Common myeloid progenitor, CD34-positive (primary cell): ENCODE results near the gene CAPN1.
"Not testable (repeated sequence)": the region's sequence is repeated elsewhere in the genome, so short reads cannot be mapped to it uniquely, and the experiment has no call there.

Experiments used
- CTCF ChIA-PET: fragments of 350-600 bp; sonication (Branson Sonifier 250); formaldehyde crosslinking; loops from one replicate; lab custom pipeline; 2021; ENCODE audit warnings: antibody characterized with exemption; lab: Charles Lee
- POLR2A ChIA-PET: fragments of 350-600 bp; sonication (Branson Sonifier 250); formaldehyde crosslinking; loops from one replicate; lab custom pipeline; 2021; ENCODE audit warnings: antibody characterized with exemption; lab: Charles Lee
- DNase-seq, 3 donors: peaks; one replicate each; pipeline versions ENCODE4 v3.0.0 to v3.0.0-alpha.2; 2013
- H3K27ac ChIP-seq, 2 experiments: 1 replicate in 1 of 2; 2 replicates in 1 of 2; pipeline ENCODE4 v1.7.0; 2013; ENCODE audit warnings: inconsistent platforms in 2 of 2, low read length in 2 of 2, mild to moderate bottlenecking in 2 of 2, low read depth in 1 of 2, moderate library complexity in 1 of 2; ENCODE audit not compliant: severe bottlenecking in 2 of 2, insufficient read depth in 1 of 2, poor library complexity in 1 of 2
- H3K27me3 ChIP-seq, 5 experiments: replicated peaks in 2 of 5; 1 replicate in 3 of 5; 2 replicates in 2 of 5; pipeline versions ENCODE4 v1.6.1 to v1.7.0; 2013; ENCODE audit warnings: low read length in 4 of 5, mild to moderate bottlenecking in 2 of 5, moderate library complexity in 2 of 5, inconsistent platforms in 1 of 5; ENCODE audit not compliant: insufficient read depth in 5 of 5, control insufficient read depth in 4 of 5
- H3K36me3 ChIP-seq, 4 experiments: 1 replicate in 2 of 4; 2 replicates in 2 of 4; pipeline versions ENCODE4 v1.6.1 to v1.7.0; 2013; ENCODE audit warnings: low read length in 3 of 4, control low read depth in 1 of 4, mild to moderate bottlenecking in 1 of 4; ENCODE audit not compliant: control insufficient read depth in 4 of 4, insufficient read depth in 4 of 4
- H3K4me1 ChIP-seq, 4 experiments: 1 replicate in 3 of 4; 2 replicates in 1 of 4; pipeline versions ENCODE4 v1.6.1 to v1.7.1; 2013; ENCODE audit warnings: low read length in 3 of 4, mild to moderate bottlenecking in 3 of 4, control low read depth in 1 of 4, inconsistent platforms in 1 of 4, moderate library complexity in 1 of 4; ENCODE audit not compliant: control insufficient read depth in 4 of 4, insufficient read depth in 4 of 4; ENCODE audit errors: control extremely low read depth in 1 of 4
- H3K4me3 ChIP-seq, 7 experiments: 1 replicate in 4 of 7; 2 replicates in 3 of 7; pipeline versions ENCODE4 v1.5.1 to v1.7.0; 2013; ENCODE audit warnings: mild to moderate bottlenecking in 7 of 7, low read length in 6 of 7, moderate library complexity in 6 of 7, inconsistent platforms in 2 of 7, low read depth in 2 of 7, control low read depth in 1 of 7; ENCODE audit not compliant: insufficient read depth in 4 of 7, control insufficient read depth in 1 of 7; ENCODE audit errors: extremely low read depth in 1 of 7
- H3K9me3 ChIP-seq, 5 experiments: 1 replicate in 4 of 5; 2 replicates in 1 of 5; pipeline versions ENCODE4 v1.6.1 to v1.7.1; 2013; ENCODE audit warnings: low read length in 4 of 5, mild to moderate bottlenecking in 2 of 5, inconsistent platforms in 1 of 5, low read depth in 1 of 5, moderate library complexity in 1 of 5; ENCODE audit not compliant: control insufficient read depth in 4 of 5, insufficient read depth in 2 of 5; ENCODE audit errors: control extremely low read depth in 1 of 5
- WGBS: methylation state at CpG from one replicate; pipeline ENCODE4 v1.1.5; 2013; ENCODE audit not compliant: insufficient coverage; 5-methylcytosine and 5-hydroxymethylcytosine counted together

The CAPN1 gene

DNA sequence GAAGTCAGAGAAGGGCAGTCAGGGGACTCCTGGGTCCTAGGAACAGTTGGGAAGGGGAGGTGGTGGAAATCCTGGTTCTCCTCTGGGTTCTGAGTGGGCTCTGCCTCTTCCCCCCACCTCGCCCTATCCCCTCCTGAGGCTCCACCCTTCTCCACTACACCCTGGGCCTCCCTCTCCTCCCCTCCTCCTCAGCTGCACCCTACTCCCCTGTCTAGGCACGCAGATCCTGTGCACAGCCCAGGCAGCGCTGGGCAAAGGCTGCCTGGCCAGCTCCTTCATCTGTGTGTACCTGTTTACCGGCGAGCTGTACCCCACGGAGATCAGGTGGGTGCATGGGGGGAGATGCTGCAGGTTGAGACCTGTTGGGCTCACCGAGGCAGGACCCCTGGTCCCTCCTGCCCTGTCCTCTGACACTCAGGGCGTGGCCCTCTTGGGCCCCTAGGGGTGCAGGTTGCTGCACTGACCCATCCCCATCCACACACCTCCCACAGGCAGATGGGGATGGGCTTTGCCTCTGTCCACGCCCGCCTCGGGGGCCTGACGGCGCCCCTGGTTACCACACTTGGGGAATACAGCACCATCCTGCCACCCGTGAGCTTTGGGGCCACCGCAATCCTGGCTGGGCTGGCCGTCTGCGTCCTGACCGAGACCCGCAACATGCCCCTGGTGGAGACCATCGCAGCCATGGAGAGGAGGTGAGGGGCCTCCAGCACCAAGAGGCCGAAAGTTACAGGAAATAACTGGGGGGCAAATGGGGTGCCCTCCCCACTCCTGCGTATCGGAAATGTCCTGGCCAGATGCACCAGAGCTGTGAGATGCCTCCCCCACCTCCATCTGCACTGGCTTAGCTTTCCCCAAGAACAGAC is 54.7 kb downstream of the CAPN1 start:
- no peaks in the 10 kb centered on the region for H3K4me1 ChIP-seq
- no peak overlapping the region for H3K4me3 ChIP-seq
- CTCF ChIA-PET: interaction anchor here (0.6 to 1.4 kb wide), 3 partner anchors 13 to 305 kb away, joined by 3 to 5 read pairs (median 5); no protein-coding TSS in a partner anchor
- H3K27ac ChIP-seq: no peak overlapping the region
- WGBS: 87% methylated on average over 19 of the region's 23 CpGs
- peaks cover 0 to under 1% (median 0%) of the 10 kb centered on the region in 5 experiments for H3K9me3 ChIP-seq
- POLR2A ChIA-PET: no interaction called here
- peak in 2 of 3 donors; percentile 22 to 30 for DNase-seq
- no peaks in the 10 kb centered on the region for H3K36me3 ChIP-seq
- H3K27me3 ChIP-seq: no peaks in the 10 kb centered on the region

DNA sequence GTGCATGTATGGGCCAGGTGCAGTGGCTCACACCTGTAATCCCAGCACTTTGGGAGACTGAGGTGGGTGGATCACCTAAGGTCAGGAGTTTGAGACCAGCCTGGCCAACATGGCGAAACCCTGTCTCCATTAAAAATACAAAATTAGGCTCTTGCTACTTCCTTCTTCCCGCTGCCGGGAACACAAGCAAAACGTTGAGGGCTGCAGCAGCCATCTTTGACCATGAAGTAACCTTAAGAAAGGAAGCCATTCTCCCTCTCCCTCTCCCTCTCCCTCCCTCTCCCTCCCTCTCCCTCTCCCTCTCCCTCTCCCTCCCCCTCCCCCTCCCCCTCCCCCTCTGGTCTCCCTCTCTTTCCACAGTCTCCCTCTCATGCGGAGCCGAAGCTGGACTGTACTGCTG is 56.6 kb downstream of the CAPN1 start:
- H3K27me3 ChIP-seq, DNase-seq, H3K4me3 ChIP-seq, H3K4me1 ChIP-seq, H3K36me3 ChIP-seq, POLR2A ChIA-PET, CTCF ChIA-PET, H3K27ac ChIP-seq: not testable (repeated sequence)
- 0% methylated on average over 1 of the region's 6 CpGs for WGBS
- H3K9me3 ChIP-seq: peaks cover 0 to 13% (median 8%) of the 10 kb centered on the region in 5 experiments

DNA sequence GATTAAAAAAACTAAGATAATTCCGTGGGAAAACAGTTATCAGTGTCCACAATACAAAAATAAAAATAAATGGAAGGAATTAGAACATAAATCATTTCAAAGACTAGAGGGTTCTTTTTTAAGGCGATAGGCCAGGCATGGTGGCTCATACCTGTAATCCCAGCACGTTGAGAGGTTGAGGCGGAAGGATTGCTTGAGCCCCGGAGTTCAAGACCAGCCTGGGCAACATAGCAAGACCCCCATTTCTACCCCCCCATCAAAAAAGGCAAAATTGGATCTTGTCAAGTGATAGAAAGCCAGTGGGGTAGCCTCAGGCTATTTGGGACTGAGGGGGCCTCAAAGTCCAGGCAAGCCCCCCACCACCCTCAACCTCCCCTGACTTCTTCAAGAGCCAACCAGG is 59.4 kb downstream of the CAPN1 start:
- no peaks in the 10 kb centered on the region for H3K36me3 ChIP-seq
- no peak overlapping the region for H3K4me3 ChIP-seq
- H3K4me1 ChIP-seq: no peaks in the 10 kb centered on the region
- H3K9me3 ChIP-seq: peaks cover 0 to 13% (median 8%) of the 10 kb centered on the region in 5 experiments
- no peak for DNase-seq
- POLR2A ChIA-PET: no interaction called here
- 100% methylated on average over 1 of the region's 5 CpGs for WGBS
- no peaks in the 10 kb centered on the region for H3K27me3 ChIP-seq
- CTCF ChIA-PET: interaction anchor here (1.2 kb wide), 1 partner anchor 8 kb away, joined by 5 read pairs; no protein-coding TSS in a partner anchor
- no peak overlapping the region for H3K27ac ChIP-seq

- no peak for DNase-seq
- H3K36me3 ChIP-seq: no peaks in the 10 kb centered on the region
- ChIA-PET CTCF (interaction anchor here (1.2 to 2.0 kb wide), 3 partner anchors 8 to 37 kb away, joined by 3 to 5 read pairs (median 5); no protein-coding TSS in a partner anchor), POLR2A (no interaction called here)
- H3K4me1 ChIP-seq: no peaks in the 10 kb centered on the region
- H3K9me3 ChIP-seq: peaks cover 0 to 13% (median 8%) of the 10 kb centered on the region in 5 experiments
- no peak overlapping the region for H3K4me3 ChIP-seq
- H3K27ac ChIP-seq: no peak overlapping the region
- no peaks in the 10 kb centered on the region for H3K27me3 ChIP-seq
Measured at GRCh38 chr11:65241692-65242091, 60.0 kb downstream of the CAPN1 start.

DNA sequence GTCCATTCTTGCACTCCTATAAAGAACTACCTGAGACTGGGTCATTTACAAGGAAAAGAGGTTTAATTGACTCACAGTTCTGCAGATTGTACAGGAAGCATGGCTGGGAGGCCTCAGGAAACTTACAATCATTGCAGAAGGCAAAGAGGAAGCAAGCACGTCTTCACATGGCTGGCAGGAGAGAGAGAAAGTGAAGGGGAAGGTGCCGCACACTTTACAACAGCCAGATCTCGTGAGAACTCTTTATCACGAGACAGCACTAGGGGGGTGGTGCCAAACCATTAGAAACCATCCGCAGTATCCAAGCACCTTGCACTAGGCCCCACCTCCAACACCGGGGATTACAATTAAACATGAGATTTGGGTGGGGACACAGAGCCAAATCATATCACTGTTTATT is 60.7 kb downstream of the CAPN1 start:
- no peaks in the 10 kb centered on the region for H3K36me3 ChIP-seq
- no peak for DNase-seq
- no peak overlapping the region for H3K27ac ChIP-seq
- H3K27me3 ChIP-seq: no peaks in the 10 kb centered on the region
- ChIA-PET POLR2A (no interaction called here), CTCF (interaction anchor here (1.1 to 2.0 kb wide), 4 partner anchors 9 to 74 kb away, joined by 3 to 5 read pairs (median 4); no protein-coding TSS in a partner anchor)
- H3K4me1 ChIP-seq: no peaks in the 10 kb centered on the region
- WGBS: 94% methylated on average over 5 of the region's 6 CpGs
- H3K9me3 ChIP-seq: peaks cover 0 to 13% (median 8%) of the 10 kb centered on the region in 5 experiments
- no peak overlapping the region for H3K4me3 ChIP-seq

DNA sequence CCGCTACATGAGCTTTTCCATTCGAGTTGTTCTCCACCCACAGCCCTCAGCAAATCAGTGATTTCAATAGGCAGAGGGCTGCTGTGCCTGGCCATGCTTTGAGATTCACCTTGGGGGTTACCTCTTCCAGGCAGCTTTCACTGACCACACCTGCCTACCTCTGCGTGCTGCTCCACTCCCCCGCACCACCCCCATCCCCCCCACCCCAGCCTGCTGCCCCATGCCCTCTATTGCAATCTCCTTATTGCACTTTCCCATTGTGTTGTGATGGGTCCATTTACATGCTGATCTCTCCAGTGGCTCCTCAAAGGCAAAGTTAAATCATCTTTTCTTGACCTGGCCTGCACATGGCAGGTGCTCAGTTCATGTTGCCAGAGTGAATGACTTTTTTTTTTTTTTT is 62.1 kb downstream of the CAPN1 start:
- no peak for DNase-seq
- CTCF ChIA-PET: interaction anchor here (0.7 to 2.0 kb wide), 7 partner anchors 8 to 72 kb away, joined by 3 to 5 read pairs (median 4); no protein-coding TSS in a partner anchor
- POLR2A ChIA-PET: no interaction called here
- no peaks in the 10 kb centered on the region for H3K4me1 ChIP-seq
- no peaks in the 10 kb centered on the region for H3K27me3 ChIP-seq
- WGBS: 85% methylated on average over 2 of the region's 4 CpGs
- H3K9me3 ChIP-seq: peaks cover 0 to 13% (median 8%) of the 10 kb centered on the region in 5 experiments
- H3K27ac ChIP-seq: no peak overlapping the region
- no peaks in the 10 kb centered on the region for H3K36me3 ChIP-seq
- H3K4me3 ChIP-seq: no peak overlapping the region

GRCh38 chr11:65245046-65245445 is 63.3 kb downstream of the CAPN1 start:
- H3K36me3 ChIP-seq, H3K27ac ChIP-seq, H3K27me3 ChIP-seq, H3K4me3 ChIP-seq, POLR2A ChIA-PET, H3K4me1 ChIP-seq, DNase-seq: not testable (repeated sequence)
- CTCF ChIA-PET: interaction anchor here (0.7 to 1.2 kb wide), 2 partner anchors 16 to 39 kb away, joined by 3 to 5 read pairs; no protein-coding TSS in a partner anchor
- 87% methylated on average over 3 of the region's 8 CpGs for WGBS
- peaks cover 0 to 13% (median 8%) of the 10 kb centered on the region in 5 experiments for H3K9me3 ChIP-seq
